Stimulated activated CD4-positive, alpha-beta T cell treated with anti-CD3 and anti-CD28 coated beads, Interleukin-1b, Interleukin-23, amount 100 ng/mL, for 1 hour (primary cell): ENCODE data around the gene PCDHGA5.
"Not testable (repeated sequence)": the region's sequence is repeated elsewhere in the genome, so short reads cannot be mapped to it uniquely, and the experiment has no call there.

Source experiments
- DNase-seq, 2 donors: peaks; one replicate each; pipeline ENCODE4 v3.0.0-alpha.2; 2020; ENCODE audit warnings: low read depth in 2 of 2

Gene PCDHGA5

DNA sequence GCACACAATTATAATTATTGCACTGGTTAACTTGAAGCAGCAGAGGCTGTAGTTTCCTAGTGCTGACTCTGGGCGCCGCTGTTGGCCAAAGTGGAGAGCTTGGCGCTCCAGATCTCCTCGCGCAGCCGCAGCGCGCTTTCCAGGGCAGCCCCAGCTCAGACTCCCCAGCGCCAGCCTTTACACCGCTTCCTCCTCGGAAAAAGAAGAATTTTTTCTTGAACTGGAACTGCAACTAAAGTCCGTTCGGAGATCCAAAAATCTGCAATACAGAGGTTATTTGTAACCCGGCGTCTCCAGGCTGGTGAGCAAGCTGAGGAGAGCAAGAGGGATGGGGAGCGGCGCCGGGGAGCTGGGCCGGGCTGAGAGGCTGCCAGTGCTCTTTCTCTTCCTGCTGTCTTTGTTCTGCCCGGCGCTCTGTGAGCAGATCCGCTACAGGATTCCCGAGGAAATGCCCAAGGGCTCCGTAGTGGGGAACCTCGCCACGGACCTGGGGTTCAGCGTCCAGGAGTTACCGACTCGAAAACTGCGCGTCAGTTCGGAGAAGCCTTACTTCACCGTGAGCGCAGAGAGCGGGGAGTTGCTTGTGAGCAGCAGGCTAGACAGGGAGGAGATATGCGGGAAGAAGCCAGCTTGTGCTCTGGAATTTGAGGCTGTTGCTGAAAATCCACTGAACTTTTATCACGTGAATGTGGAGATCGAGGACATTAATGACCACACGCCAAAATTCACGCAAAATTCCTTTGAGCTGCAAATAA lies 23.8 kb downstream of the PCDHGA5 start, which contains the start of gene PCDHGB4:
Gene PCDHGB4 (plus strand): TSS at position 142 of the 755 bp plus-strand sequence. CDS start 187 bp downstream, at position 329.
- DNase-seq = not testable (repeated sequence)

- no peak for DNase-seq
Observed at GRCh38 chr5:141388661-141389060, 24.7 kb downstream of the PCDHGA5 start.

GRCh38 chr5:141389153-141390042 lies 25.4 kb downstream of the PCDHGA5 start:
- DNase-seq = no peak

DNA sequence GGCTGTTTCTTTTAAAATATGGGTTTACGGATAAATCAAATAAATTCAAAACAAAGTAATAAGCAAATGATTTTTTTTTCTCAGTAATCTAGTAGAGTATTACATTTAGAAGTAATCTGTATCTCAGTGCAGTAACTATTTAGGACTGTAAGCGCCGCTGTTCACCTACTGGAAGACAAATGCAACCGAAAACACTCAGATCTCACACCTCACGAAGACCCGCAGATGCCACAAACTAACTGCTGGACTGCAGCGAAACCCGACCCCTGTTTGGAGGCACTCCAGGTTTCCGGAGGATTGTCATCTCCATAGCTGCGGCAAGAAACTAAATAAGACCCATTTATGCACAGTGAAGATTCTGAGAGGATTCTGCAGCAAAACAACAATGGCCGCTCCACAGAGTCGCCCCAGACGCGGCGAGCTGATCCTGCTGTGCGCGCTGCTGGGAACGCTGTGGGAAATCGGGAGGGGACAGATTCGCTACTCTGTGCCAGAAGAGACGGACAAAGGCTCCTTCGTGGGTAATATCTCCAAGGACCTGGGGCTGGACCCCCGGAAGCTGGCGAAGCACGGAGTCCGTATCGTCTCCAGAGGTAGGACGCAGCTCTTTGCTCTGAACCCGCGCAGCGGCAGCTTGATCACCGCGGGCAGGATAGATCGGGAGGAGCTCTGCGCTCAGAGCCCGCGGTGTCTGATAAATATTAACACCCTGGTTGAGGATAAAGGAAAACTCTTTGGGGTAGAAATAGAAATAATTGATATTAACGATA lies 28.7 kb downstream of the PCDHGA5 start, which contains the start of gene PCDHGA8:
Gene PCDHGA8 (plus strand): TSS at position 205 of the 770 bp plus-strand sequence. CDS start 181 bp downstream, at position 386.
- no peak for DNase-seq

- DNase-seq = no peak
Observed at GRCh38 chr5:141393267-141393666, 29.3 kb downstream of the PCDHGA5 start.

DNA sequence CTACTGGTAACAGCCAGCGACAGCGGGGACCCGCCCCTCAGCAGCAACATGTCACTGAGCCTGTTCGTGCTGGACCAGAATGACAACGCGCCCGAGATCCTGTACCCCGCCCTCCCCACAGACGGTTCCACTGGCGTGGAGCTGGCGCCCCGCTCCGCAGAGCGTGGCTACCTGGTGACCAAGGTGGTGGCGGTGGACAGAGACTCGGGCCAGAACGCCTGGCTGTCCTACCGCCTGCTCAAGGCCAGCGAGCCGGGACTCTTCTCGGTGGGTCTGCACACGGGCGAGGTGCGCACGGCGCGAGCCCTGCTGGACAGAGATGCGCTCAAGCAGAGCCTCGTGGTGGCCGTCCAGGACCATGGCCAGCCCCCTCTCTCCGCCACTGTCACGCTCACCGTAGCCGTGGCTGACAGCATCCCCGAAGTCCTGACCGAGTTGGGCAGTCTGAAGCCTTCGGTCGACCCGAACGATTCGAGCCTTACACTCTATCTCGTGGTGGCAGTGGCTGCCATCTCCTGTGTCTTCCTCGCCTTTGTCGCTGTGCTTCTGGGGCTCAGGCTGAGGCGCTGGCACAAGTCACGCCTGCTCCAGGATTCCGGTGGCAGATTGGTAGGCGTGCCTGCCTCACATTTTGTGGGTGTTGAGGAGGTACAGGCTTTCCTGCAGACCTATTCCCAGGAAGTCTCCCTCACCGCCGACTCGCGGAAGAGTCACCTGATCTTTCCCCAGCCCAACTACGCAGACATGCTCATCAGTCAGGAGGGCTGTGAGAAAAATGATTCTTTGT lies 30.6 kb downstream of the PCDHGA5 start:
- not testable (repeated sequence) for DNase-seq

DNA sequence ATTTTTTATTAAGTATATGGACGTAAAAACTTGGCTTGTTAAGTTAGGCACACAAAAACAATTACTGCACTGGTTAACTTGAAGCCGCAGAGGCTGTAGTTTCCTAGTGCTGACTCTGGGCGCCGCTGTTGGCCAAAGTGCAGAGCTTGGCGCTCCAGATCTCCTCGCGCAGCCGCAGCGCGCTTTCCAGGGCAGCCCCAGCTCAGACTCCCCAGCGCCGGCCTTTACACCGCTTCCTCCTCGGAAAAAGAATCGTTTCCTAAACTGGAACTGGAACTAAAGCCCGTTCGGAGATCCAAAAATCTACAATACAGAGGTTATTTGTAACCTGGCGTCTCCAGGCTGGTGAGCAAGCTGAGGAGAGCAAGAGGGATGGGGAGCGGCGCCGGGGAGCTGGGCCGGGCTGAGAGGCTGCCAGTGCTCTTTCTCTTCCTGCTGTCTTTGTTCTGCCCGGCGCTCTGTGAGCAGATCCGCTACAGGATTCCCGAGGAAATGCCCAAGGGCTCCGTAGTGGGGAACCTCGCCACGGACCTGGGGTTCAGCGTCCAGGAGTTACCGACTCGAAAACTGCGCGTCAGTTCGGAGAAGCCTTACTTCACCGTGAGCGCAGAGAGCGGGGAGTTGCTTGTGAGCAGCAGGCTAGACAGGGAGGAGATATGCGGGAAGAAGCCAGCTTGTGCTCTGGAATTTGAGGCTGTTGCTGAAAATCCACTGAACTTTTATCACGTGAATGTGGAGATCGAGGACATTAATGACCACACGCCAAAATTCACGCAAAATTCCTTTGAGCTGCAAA lies 34.0 kb downstream of the PCDHGA5 start, which contains the start of gene PCDHGB5:
Gene PCDHGB5 (plus strand): TSS at position 192 of the 796 bp plus-strand sequence. CDS start 181 bp downstream, at position 373.
- not testable (repeated sequence) for DNase-seq

DNA sequence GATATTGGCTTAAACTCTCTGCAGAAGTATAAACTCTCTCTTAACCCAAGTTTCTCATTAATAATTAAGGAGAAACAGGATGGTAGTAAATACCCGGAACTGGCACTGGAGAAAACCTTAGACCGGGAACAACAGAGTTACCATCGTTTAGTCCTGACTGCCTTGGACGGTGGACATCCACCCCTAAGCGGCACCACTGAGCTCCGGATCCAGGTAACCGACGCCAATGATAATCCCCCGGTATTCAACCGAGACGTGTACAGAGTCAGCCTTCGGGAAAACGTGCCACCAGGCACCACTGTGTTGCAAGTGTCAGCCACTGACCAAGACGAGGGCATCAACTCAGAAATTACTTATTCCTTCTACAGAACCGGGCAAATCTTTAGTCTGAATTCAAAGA lies 34.6 kb downstream of the PCDHGA5 start:
- no peak for DNase-seq

- no peak for DNase-seq
Observed at GRCh38 chr5:141399555-141400258, 35.7 kb downstream of the PCDHGA5 start.

- no peak for DNase-seq
Observed at GRCh38 chr5:141402553-141403243, 38.7 kb downstream of the PCDHGA5 start, which contains the start of gene PCDHGA9. Gene PCDHGA9, plus strand, starts transcription at chr5:141402778. Its CDS starts 175 bp downstream, at chr5:141402953.

- no peak for DNase-seq
Observed at GRCh38 chr5:141403387-141403786, 39.4 kb downstream of the PCDHGA5 start.

DNA sequence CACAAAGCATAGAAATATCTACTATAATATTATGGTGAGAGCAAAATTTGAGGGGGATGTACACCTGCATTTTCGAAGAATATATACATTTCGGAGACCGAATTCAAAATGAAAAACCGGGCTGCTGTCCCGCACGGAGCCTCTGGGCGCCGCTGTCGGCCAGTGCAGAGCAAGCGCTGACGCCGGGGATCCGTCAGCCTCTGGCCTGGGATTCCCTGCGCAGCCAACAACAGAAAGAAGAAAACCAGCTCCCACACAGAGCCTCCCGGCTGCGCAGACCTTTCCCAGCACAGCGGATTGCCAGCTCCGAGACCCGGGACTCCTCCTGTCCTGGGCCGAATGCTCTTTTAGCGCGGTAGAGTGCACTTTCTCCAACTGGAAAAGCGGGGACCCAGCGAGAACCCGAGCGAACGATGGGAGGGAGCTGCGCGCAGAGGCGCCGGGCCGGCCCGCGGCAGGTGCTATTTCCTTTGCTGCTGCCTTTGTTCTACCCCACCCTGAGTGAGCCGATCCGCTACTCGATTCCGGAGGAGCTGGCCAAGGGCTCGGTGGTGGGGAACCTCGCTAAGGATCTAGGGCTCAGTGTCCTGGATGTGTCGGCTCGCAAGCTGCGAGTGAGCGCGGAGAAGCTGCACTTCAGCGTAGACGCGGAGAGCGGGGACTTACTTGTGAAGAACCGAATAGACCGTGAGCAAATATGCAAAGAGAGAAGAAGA lies 44.0 kb downstream of the PCDHGA5 start, which contains the start of gene PCDHGB6:
Gene PCDHGB6 (plus strand): TSS at position 232 of the 716 bp plus-strand sequence. CDS start 182 bp downstream, at position 414.
- DNase-seq = not testable (repeated sequence)

DNA sequence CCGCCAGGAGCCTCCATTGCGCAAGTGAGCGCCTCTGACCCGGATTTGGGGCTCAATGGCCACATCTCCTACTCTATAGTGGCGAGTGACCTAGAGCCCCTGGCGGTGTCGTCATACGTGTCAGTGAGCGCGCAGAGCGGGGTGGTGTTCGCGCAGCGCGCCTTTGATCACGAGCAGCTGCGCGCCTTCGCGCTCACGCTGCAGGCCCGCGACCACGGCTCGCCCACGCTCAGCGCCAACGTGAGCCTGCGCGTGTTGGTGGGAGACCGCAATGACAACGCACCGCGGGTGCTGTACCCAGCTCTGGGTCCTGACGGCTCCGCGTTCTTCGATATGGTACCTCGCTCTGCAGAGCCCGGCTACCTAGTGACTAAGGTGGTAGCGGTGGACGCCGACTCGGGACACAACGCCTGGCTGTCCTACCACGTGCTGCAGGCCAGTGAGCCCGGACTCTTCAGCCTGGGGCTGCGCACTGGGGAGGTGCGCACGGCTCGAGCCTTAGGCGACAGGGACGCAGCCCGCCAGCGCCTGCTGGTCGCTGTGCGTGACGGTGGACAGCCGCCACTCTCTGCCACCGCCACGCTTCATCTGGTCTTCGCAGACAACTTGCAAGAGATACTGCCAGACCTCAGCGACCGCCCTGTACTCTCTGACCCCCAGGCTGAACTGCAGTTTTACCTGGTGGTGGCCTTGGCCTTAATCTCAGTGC lies 45.8 kb downstream of the PCDHGA5 start:
- no peak for DNase-seq

- no peak for DNase-seq
Observed at GRCh38 chr5:141411575-141411974, 47.6 kb downstream of the PCDHGA5 start.

- DNase-seq = peak in 1 of 2 donors; percentile 34
Observed at GRCh38 chr5:141412854-141413539, 49.0 kb downstream of the PCDHGA5 start, which contains the start of gene PCDHGA10. Gene PCDHGA10, plus strand, starts transcription at chr5:141412987. Its CDS starts 189 bp downstream, at chr5:141413176.

GRCh38 chr5:141413540-141414069 lies 49.6 kb downstream of the PCDHGA5 start:
- DNase-seq = no peak
